Stimulated activated CD8-positive, alpha-beta memory T cell treated with anti-CD3 and anti-CD28 coated beads, Interleukin-4, amount 100 ng/mL, for 48 hours (primary cell): ENCODE data around the gene POU3F1.

Experiments
- DNase-seq: peaks from one replicate; pipeline ENCODE4 v3.0.0-alpha.2; 2020

The POU3F1 gene

GRCh38 chr1:38027201-38028104 is 19.1 kb downstream of the POU3F1 start:
- DNase-seq, result no peak

- peak; percentile 73 for DNase-seq
Observed at GRCh38 chr1:38026592-38027200, 19.9 kb downstream of the POU3F1 start.

DNA sequence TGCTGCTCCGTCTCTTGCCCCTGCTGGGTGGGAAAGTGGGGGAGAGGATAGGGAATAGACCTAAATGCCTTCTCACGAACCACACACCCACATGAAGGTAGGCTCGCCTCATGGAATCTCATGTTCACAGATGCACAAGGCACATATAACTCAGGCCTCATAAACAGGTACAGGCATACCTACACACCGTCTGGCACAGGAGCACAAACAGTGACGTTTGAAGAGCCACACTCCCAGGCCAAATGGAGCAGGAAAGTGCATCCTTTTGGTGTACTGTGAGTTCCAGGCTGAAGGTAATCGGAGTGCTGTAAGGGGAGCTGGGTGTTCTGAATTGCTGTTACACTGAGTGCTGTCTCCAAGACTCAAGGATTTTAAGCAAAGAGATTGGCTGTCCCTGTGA is 20.9 kb downstream of the POU3F1 start:
- no peak for DNase-seq

- no peak for DNase-seq
Observed at GRCh38 chr1:38025233-38025632, 21.4 kb downstream of the POU3F1 start.

DNA sequence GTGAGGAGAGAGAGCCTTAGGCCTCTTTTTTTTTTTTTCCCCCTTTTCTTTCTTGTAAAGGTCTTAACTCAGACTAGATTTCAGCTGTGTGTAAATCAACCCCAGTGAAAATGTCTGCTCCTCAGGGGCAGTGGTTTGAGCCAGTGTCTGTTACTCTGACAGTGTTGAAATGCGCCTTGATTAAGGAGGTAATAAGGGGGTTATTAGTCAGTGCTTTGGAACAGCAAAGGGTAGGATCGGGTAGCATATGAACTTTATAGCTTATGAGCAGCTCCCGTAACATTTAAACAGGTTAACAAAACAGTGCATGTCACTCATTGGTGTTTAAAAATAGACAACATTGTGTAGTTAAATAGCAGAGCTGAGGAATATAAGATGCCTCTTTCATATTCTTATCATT is 23.8 kb downstream of the POU3F1 start:
- DNase-seq, result no peak

DNA sequence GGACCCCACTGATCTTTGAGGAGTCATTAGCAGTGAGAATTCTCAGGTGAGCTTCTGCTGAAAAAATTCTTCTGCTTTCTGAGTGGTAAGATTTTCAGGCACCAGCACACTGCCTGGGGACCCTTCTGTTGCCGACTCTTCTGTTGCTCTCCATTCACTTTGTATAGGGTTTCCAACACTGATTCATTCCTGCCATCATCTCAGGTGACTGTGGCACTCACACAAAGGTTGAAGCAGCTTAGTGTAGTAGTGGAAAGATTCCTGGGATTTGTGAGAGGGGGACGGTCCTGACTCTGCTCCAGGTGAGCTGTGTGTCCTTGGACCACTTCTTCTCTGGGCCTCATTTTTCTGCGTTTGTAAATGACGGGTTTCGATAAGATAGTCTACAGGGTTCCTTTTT is 24.6 kb downstream of the POU3F1 start:
- no peak for DNase-seq

GRCh38 chr1:38020396-38020795 is 26.2 kb downstream of the POU3F1 start:
- DNase-seq, result no peak

DNA sequence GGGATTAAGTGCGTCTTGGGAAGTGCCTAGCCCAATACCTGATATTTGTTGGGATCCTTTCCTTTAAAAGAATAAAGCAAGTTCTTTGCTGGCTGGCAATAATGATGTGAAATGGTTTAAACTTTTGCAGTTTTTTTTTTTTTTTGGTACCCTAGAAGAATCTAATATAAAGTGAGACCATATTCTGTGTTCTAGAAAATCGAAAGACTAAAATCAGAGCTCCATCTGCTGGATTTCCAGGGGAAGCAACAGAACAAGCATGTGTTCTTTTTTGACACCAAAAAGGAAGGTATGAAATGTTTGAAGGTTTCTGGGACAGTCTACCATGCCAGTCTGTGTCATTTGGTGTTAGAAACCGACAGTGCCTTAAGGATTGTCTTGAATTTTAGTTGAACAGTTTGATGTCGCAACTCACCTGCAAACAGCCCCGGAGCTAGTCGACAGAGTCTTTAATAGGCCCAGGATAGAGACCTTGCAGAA is 27.7 kb downstream of the POU3F1 start:
- no peak for DNase-seq

DNA sequence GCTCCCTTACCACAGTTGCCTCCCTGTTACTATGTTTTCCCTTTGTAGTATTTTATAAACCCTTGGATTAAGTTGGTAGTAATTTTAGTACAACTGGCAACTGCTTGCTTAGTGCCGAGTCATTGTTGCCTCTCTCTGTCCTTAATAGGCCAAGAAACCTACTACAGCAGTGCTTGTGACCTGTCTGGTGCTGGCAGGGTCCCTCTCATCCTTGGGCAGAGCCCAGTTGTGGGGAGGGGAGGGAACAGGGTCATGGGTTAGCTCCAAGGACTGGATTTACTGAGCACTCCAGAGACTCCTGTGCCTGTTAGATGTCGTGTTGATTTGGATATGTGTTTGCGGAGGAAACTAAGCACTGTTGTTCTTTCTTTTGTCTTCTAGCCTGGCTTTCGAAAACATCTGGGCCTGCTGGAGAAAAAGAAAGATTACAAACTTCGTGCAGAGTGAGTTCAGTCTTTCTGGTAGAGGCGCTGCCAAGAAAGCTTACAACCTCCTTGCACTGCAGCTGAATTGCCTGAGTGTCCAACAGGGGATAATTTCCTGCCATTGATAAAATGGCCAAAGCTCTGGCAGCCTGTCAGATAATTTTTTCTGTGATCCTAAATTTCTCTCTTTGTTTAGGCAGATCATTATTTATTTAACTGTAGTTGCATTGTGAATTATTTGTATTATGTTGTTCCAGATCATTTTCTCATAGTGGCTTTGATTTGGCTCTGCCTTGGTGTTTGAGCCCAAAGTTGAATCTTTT is 30.4 kb downstream of the POU3F1 start:
- no peak for DNase-seq

DNA sequence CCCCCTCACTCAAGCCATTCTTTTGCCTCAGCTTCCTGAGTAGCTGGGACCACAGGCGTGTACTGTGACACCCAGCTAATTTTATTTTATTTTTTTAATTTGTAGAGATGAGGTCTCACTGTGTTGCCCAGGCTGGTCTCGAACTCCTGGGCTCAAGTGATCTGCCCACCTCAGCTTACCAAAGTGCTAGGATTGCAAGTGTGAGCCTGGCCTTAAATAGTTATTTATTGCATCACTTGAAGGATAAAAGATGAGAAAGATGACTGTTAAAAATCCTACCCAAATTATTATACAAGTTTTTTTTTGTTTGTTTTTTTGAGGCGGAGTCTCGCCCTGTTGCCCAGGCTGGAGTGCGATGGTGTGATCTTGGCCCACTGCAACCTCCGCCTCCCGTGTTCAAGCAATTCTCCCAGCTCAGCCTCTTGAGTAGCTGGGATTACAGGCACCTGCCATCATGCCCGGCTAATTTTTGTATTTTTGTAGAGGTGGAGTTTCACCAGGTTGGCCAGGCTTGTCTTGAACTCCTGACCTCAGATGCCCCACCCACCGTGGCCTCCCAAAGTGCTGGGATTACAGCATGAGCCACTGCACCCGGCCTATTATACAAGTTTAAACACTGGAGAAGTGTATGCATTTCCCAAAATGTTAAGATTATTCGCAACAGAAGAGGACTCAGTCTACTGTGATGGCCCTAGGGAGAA is 31.7 kb downstream of the POU3F1 start:
- no peak for DNase-seq

DNA sequence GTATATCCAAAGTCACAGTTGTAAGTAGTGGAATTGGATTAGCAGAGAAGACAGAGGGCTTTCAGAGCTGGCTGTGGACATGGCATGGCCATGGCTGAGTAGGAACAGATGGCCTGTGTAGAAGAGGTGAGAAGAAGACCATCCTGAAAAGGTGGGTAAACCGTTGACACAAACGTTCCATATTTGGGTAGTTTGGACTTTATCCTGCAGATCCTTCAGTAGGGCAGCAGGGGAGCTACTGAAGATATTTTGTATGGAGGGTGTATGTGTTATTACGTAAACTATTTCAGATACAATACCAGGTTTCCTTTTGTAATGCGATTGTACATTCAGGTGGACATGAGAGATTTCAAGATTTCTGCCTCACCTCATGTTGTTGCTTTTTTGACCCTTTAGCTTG is 32.4 kb downstream of the POU3F1 start:
- no peak for DNase-seq

GRCh38 chr1:38013227-38013622 is 33.4 kb downstream of the POU3F1 start:
- DNase-seq, result no peak

GRCh38 chr1:38012363-38013226 is 34.0 kb downstream of the POU3F1 start, which contains the start of gene UTP11:
Gene UTP11 (plus strand): TSS chr1:38012734. CDS start chr1:38012803, 69 bp downstream.
- peak; percentile 88 for DNase-seq

DNA sequence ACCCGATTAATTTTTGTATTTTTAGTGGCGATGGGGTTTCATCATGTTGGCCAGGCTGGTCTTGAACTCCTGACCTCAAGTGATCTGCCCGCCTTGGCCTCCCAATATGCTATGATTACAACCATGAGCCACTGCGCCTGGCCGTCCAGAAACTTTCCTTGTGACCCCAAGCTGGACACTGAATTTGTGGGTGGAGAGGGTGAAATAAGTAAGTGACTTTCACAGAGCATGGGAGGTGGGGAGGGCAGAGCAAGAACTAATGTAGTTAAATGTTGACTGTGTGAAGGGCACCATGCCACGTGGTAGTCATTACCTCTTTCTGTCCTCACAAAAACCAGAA is 36.8 kb downstream of the POU3F1 start:
- no peak for DNase-seq

DNA sequence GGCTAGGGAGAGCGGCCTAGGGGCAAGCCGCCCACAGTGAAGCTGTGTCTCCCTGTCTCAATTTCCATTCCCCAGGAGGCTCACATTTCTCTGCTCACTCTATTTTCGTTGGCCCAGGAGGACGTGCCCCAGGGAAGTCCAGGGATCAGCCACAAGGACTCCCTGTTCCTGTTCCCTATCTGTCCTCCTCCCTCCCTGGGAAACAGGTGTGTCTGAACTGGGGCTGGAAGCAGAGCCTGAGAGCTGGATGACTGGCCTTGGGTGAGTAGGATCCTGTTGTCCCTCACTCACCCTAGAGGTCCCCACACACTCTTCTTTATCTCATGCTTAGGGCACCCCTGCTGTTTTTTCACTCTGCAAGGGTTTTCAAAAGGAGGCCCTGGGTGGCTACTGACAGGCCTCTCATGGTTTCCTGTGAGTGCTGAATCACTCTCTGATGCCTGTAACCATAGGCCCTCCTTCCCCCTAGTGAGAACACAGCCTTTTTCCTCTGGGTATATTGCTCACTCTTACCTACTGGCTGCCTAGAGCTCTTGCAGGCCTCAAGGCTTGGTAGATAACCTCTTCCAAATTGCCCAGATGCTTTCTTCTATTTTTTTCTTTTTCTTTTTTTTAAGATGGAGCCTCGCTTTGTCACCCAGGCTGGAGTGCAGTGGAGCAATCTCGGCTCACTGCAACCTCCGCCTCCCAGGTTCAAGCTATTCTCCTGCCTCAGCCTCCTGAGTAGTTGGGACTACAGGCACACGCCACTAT is 37.3 kb downstream of the POU3F1 start:
- DNase-seq, result peak; percentile 69

DNA sequence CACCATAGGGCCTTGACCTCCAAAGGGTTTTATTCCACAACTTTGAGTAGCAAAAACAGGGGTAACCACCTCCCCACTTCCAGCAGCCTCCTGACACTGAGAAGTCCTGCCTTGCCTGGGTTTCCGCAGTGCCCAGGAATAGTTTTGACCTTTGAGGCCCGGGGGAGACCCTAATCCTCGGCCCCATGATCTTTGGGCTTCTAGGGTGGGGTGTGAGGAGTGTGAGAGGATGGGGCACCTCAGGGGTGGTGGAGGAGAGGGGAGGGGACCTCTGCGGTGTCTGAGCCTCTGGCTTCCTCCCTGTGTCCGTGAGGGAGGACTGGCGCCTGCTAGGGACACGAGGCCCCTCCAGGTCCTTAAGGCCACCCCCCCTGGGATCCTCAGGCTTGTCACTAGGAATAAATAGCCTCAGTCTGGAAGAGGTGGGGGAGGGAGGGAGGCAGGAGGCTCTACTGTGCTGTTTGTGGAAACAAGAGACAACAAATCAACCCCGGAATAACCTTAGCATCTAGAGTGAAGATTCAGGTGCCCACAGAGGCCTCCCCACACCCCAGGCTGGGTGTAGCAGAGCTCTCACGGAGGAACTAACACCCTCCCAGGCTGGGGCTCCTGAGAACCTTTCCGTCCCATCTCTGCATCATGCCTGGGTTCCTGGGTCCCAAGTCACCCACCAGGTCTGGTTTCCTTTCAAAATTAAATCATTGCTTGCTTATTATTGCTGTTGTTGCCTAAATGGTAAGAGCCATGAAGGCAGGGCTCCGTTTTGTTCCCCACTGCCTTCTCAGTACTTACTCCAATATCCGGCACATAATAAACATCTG is 40.4 kb downstream of the POU3F1 start:
- DNase-seq, result no peak

DNA sequence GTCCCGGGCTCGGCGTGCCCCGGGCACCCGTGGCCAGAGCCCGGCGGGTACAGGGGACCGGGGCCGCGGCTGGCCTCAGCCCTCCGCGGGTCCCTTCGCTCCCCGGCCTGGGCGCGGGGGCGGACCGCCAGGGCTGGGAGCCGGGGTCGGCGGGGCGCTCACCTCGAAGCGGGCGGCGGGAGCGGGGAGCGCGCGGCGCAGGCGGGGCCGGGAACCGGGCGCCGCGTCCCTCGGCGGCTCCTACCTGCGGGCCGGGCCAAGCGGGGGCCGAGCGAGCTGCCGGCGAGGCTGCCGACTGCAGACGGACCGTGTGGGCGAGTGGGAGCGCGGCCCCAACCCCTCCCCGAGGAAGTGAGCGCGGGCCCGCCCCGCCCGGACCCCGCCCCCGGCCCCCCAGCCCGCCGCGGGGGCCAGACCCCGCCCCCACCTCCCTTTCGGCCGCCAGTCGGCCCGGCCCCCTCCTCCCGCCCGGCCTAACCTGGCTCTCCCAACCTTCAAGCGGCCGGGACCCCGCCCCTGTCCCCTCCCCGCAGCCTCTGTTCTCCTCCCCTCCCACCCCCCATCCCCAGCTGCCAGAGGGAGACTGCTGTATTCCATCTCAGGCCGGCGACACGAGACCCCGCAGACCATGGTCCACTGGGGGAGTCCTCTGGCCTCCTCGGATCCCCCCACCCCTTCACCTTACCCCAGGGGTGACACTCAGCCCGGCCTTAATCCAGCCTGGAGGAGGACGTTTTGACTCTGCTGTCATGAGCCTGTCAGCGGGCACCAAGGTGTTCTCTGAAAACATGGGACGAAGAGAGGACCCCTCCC is 41.2 kb downstream of the POU3F1 start, which contains the start of gene FHL3:
FHL3 (minus strand) TSS at position 320 of the 813 bp plus-strand sequence. CDS start 6,102 bp downstream, outside the sequence.
- peak; percentile 68 for DNase-seq

DNA sequence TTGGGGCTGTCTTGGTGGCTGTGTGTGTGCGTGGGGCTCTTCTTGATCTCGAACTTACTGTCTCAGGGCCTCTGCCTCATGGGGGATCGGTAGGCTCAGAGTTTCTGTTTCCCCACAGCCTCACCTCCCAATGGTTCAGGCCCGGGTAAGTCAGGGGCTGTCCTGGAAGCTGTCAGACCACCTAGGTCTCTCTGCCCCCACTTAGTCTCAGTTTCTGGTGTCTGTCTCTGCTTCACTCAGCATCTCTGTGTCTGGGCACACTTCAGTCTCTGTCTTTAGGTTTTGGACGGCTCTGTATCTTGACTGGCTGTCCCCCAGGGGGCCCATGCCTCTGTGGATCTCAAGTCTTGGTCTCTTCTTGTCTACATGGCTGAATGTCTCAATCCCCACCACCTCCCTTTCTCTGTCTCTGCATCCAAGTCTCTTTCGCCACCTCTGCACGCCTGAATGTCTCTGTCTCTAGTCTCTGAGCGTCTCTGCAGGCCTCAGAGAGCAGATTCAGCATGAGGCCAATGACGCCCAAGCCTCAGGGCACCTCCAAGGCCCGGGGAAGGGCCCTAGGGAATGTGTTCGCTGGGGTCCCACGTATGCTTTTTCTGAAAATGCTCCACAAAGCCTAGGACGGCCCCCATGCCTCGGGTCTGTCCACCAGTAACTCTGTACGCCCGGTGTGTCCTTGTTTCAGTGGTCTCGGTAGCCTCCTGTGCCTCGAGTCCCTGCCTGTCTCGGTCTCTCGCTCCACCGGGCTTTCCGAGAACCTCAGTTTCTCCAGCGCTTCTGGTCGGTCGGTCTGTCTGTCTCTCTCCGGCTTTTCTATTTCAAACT is 42.1 kb downstream of the POU3F1 start:
- no peak for DNase-seq
